Upper lobe of left lung (tissue), 6 donors: ENCODE results near the gene PCBP3. TPM values are rescaled to one million over a fixed set of nuclear protein-coding genes. Genes with fewer than 3 reads are reported as not detected.

ENCODE experiments used
- ATAC-seq, 2 donors: fragments of 200-7000 bp; cut with Tn5 transposase; one replicate each; pipeline ENCODE4 v1.9.1; 2022; ENCODE audit warnings: mild to moderate bottlenecking in 2 of 2, moderate library complexity in 2 of 2; ENCODE audit not compliant: low FRiP score in 2 of 2
- DNase-seq, 2 donors: peaks; one replicate each; pipeline ENCODE4 v3.0.0-alpha.2; 2019 to 2020
- H3K27ac ChIP-seq, 4 donors: fragments of 200-600 bp; sonication (generic); one replicate each; pipeline ENCODE4 v1.5.1; 2016 to 2019
- H3K27me3 ChIP-seq, 4 donors: fragments of 200-600 bp; sonication (generic); one replicate each; pipeline ENCODE4 v1.5.1; 2017 to 2019
- H3K36me3 ChIP-seq, 4 donors: fragments of 200-600 bp; sonication (generic); one replicate each; pipeline ENCODE4 v1.5.1; 2016 to 2019
- H3K4me1 ChIP-seq, 4 donors: fragments of 200-600 bp; sonication (generic); one replicate each; pipeline ENCODE4 v1.5.1; 2018 to 2019
- H3K4me3 ChIP-seq, 4 donors: fragments of 200-600 bp; sonication (generic); one replicate each; pipeline ENCODE4 v1.5.1; 2017 to 2019; ENCODE audit warnings: mild to moderate bottlenecking in 2 of 4, moderate library complexity in 1 of 4
- H3K9me3 ChIP-seq, 4 donors: fragments of 200-600 bp; sonication (generic); one replicate each; pipeline ENCODE4 v1.5.1; 2018 to 2019
- EP300 ChIP-seq, 4 donors: sonication (generic); formaldehyde crosslinking; IDR thresholded peaks; one replicate each; pipeline ENCODE4 v1.5.1; 2017; ENCODE audit warnings: antibody characterized with exemption in 4 of 4, control low read depth in 2 of 4
- POLR2A ChIP-seq, 4 donors: fragments of 450-650 bp; IDR thresholded peaks; one replicate each; pipeline ENCODE4 v1.5.1; 2016 to 2017; ENCODE audit warnings: antibody characterized with exemption in 4 of 4, mild to moderate bottlenecking in 2 of 4
- POLR2AphosphoS5 ChIP-seq, 2 donors: sonication (generic); formaldehyde crosslinking; IDR thresholded peaks; one replicate each; pipeline ENCODE4 v1.5.1; 2017; ENCODE audit warnings: antibody characterized with exemption in 2 of 2
- WGBS, 2 donors: methylation state at CpG; one replicate each; pipeline ENCODE4 v1.1.5; 2017 to 2018; 5-methylcytosine and 5-hydroxymethylcytosine counted together
- total RNA-seq, 6 donors: library from RNA; depleted of rRNA in 4 of 6; stranded (reverse); fragments of >200 nt in 4 of 6; gene quantifications; one replicate each; pipeline versions ENCODE4 v1.1.0 to v1.2.1, GENCODE V29; 2016 to 2021
- TF ChIP-seq, protein P1 (sequence below), 6 experiments: fragments of 450-650 bp in 4 of 6; fragments of 200-600 bp in 2 of 6; sonication (generic) in 2 of 6; IDR thresholded peaks; one replicate each; pipeline ENCODE4 v1.5.1; 2016 to 2019; ENCODE audit warnings: antibody characterized with exemption in 6 of 6
- donor health status: DM: no; HTN: no; CAD: no; lungs with moderate emphysema.
- donor health status: DM: no; HTN: yes; CAD: no; lungs with severe emphysema.

The PCBP3 gene
- total RNA-seq, 6 donors from 2014 or later: 0.78 to 10.5 (median 3.3) TPM

DNA sequence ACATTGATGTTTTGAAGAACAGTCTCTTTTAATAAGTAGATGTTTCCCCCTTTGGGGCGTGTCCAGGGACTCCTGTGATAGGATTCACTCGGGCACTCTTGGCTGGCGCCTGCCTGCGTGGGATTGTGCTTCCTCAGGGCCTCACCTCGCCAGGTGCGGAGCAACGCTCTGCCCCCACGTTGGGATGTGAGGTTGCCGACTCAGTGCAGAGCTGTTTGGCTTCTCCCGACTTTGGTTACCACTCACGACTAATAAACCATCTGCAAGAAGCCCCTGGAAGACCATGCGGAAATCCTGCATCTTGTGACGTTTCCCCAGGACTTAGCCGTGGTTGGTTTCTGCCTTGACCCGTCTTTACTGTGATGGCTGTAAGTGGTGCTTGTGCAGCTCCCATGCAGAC, 106.4 kb downstream of the PCBP3 start:
- ATAC-seq (no peak), DNase-seq (peak in 1 of 2 donors; percentile 33)
- no peaks in the 10 kb centered on the region for H3K36me3 ChIP-seq
- H3K4me1 ChIP-seq: no peaks in the 10 kb centered on the region
- WGBS, 2 donors: 83 to 84% methylated on average over 15 of the region's 15 CpGs
- no peak overlapping the region for H3K27ac ChIP-seq
- H3K4me3 ChIP-seq: no peak overlapping the region
- no peaks in the 10 kb centered on the region for H3K27me3 ChIP-seq
- no peaks in the 10 kb centered on the region for H3K9me3 ChIP-seq
- TF ChIP-seq EP300 (IDR thresholded peaks at IDR 0.05) (no peak), POLR2A (IDR thresholded peaks at IDR 0.05) (no peak), POLR2AphosphoS5 (IDR thresholded peaks at IDR 0.05) (no peak)
- TF ChIP-seq, protein P1, sequence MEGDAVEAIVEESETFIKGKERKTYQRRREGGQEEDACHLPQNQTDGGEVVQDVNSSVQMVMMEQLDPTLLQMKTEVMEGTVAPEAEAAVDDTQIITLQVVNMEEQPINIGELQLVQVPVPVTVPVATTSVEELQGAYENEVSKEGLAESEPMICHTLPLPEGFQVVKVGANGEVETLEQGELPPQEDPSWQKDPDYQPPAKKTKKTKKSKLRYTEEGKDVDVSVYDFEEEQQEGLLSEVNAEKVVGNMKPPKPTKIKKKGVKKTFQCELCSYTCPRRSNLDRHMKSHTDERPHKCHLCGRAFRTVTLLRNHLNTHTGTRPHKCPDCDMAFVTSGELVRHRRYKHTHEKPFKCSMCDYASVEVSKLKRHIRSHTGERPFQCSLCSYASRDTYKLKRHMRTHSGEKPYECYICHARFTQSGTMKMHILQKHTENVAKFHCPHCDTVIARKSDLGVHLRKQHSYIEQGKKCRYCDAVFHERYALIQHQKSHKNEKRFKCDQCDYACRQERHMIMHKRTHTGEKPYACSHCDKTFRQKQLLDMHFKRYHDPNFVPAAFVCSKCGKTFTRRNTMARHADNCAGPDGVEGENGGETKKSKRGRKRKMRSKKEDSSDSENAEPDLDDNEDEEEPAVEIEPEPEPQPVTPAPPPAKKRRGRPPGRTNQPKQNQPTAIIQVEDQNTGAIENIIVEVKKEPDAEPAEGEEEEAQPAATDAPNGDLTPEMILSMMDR (IDR thresholded peaks at IDR 0.05): no peak

DNA sequence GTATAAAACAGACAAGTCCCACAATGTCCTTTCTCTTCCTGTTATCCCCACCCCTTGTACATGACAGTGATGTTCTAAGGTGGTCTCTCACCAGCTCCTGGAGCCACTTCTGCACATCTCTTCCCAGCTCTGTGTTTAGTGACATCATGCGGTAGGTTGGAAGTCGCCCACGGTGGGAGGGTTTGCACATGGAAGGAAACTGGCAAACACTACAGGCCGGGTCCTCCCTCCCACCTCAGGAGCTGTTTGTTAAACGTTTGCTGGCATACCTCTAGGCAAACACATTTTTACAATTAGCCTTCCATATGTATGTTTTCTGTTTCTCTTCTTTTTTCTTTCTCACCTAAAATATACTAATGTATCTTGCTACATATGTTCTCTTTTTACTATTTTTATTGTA, 107.4 kb downstream of the PCBP3 start:
- Histone ChIP-seq H3K36me3 (no peaks in the 10 kb centered on the region), H3K4me1 (no peaks in the 10 kb centered on the region), H3K4me3 (no peak overlapping the region), H3K9me3 (peaks cover 0 to 4% (median 0%) of the 10 kb centered on the region in 4 donors), H3K27me3 (no peaks in the 10 kb centered on the region), H3K27ac (no peak overlapping the region)
- no peak for DNase-seq
- ATAC-seq: no peak
- no peak for TF ChIP-seq EP300 (IDR thresholded peaks at IDR 0.05)
- no peak for TF ChIP-seq POLR2A (IDR thresholded peaks at IDR 0.05)
- TF ChIP-seq POLR2AphosphoS5 (IDR thresholded peaks at IDR 0.05): no peak
- TF ChIP-seq, protein P1 (IDR thresholded peaks at IDR 0.05): no peak
- WGBS, 2 donors: 63 to 69% methylated on average over 5 of the region's 5 CpGs

DNA sequence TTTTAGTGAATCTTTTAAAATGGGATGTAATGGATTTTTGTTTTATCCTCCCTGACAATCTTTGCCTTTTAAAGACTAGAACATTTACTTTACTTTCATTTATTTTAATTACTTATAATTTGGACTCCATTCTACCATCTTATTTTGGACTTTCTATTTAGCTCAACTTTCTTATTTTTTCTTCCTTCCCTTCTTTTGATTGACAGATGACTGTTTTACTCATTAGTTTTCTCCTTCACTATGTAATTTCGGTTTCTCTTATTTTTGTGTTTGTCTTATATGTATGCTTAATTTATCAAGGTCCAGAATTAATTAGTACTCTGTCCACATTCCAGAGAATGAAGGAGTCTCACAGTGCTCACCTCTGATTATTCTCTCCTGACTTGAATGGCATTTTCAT, 109.9 kb downstream of the PCBP3 start:
- H3K4me1 ChIP-seq: no peaks in the 10 kb centered on the region
- H3K27me3 ChIP-seq: no peaks in the 10 kb centered on the region
- H3K9me3 ChIP-seq: peaks cover 0 to 4% (median 0%) of the 10 kb centered on the region in 4 donors
- no peak overlapping the region for H3K4me3 ChIP-seq
- no peak for TF ChIP-seq EP300 (IDR thresholded peaks at IDR 0.05)
- no peak for ATAC-seq
- no peaks in the 10 kb centered on the region for H3K36me3 ChIP-seq
- 84 to 94% methylated on average over 1 of the region's 1 CpG for WGBS, 2 donors
- H3K27ac ChIP-seq: no peak overlapping the region
- no peak for DNase-seq

DNA sequence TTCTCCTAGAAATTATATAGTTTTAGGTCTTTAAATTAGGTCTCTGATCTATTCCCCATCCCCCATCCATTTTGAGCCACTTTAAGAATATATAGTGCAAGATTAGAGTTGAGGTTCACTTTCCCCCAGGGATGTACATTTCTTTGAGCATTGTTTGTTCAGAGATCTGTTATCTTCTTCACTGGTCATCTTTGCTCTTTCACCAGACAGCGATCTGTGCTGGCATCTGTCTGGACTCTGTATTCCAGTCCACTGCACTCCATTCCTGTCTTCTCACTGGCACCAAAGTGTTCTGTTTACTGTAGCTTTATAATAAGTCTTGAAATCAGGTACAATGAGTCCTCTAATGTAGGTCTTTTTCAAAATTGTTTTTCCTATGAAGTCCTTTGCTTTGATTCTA, 112.5 kb downstream of the PCBP3 start:
- DNase-seq: no peak
- ATAC-seq: no peak
- H3K4me1 ChIP-seq: no peaks in the 10 kb centered on the region
- 83 to 86% methylated on average over 1 of the region's 1 CpG for WGBS, 2 donors
- no peaks in the 10 kb centered on the region for H3K36me3 ChIP-seq
- TF ChIP-seq POLR2AphosphoS5 (IDR thresholded peaks at IDR 0.05): no peak
- TF ChIP-seq, protein P1 (IDR thresholded peaks at IDR 0.05): no peak
- TF ChIP-seq POLR2A (IDR thresholded peaks at IDR 0.05): no peak
- no peak for TF ChIP-seq EP300 (IDR thresholded peaks at IDR 0.05)
- no peak overlapping the region for H3K4me3 ChIP-seq
- no peak overlapping the region for H3K27ac ChIP-seq
- H3K9me3 ChIP-seq: peaks cover 0 to 4% (median 0%) of the 10 kb centered on the region in 4 donors
- no peaks in the 10 kb centered on the region for H3K27me3 ChIP-seq

DNA sequence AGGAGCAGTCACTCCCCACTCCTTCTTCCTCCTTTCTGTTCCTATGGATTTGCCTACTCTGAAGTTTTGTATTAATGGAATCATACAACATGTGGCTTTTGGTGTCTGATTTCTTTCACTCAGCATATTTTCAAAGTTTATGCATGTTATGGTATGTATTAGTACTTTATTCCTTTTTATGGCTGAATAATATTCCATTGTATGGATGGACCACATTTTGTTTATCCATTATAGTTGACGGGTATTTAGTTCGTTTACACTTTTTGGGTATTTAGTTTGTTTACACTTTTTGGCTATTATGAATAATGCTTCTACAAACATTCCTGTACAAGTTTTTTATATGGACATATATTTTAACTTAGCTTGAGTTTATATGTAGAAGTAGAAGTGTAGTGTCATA, 113.1 kb downstream of the PCBP3 start:
- TF ChIP-seq EP300 (IDR thresholded peaks at IDR 0.05) (no peak), POLR2AphosphoS5 (IDR thresholded peaks at IDR 0.05) (no peak), POLR2A (IDR thresholded peaks at IDR 0.05) (no peak)
- TF ChIP-seq, protein P1 (IDR thresholded peaks at IDR 0.05): no peak
- Histone ChIP-seq H3K9me3 (peaks cover 0 to 4% (median 0%) of the 10 kb centered on the region in 4 donors), H3K36me3 (no peaks in the 10 kb centered on the region), H3K4me1 (no peaks in the 10 kb centered on the region), H3K4me3 (no peak overlapping the region), H3K27ac (no peak overlapping the region), H3K27me3 (no peaks in the 10 kb centered on the region)
- ATAC-seq: no peak
- no peak for DNase-seq
- WGBS, 2 donors: 88 to 96% methylated on average over 2 of the region's 2 CpGs
